Measurements from ENCODE around the gene BRSK2.

BRSK2 gene

GRCh38 chr11:1389932-1390568 lies at the start of gene BRSK2:
Gene BRSK2 (plus strand): TSS chr11:1389934. CDS start chr11:1390285, 351 bp downstream.
- no peak for TF ChIP-seq CTCF (IDR thresholded peaks at IDR 0.05)

- TF ChIP-seq CTCF (IDR thresholded peaks at IDR 0.05) = no peak
Observed at GRCh38 chr11:1340111-1340510, 49.6 kb upstream of the BRSK2 start.

GRCh38 chr11:1341928-1342524 lies 47.7 kb upstream of the BRSK2 start:
- no peak for TF ChIP-seq CTCF (IDR thresholded peaks at IDR 0.05)

- no peak for TF ChIP-seq CTCF (IDR thresholded peaks at IDR 0.05)
Observed at GRCh38 chr11:1342946-1343345, 46.8 kb upstream of the BRSK2 start.

GRCh38 chr11:1343391-1344055 lies 46.2 kb upstream of the BRSK2 start:
- no peak for TF ChIP-seq CTCF (IDR thresholded peaks at IDR 0.05)

- TF ChIP-seq CTCF (IDR thresholded peaks at IDR 0.05) = no peak
Observed at GRCh38 chr11:1344056-1344635, 45.6 kb upstream of the BRSK2 start.

- TF ChIP-seq CTCF (IDR thresholded peaks at IDR 0.05) = no peak
Observed at GRCh38 chr11:1345737-1346513, 43.8 kb upstream of the BRSK2 start.
